Globus pallidus (tissue), 1 donor: ENCODE measurements around the gene SLC25A18.

Experiments
- DNase-seq: peaks from one replicate; pipeline ENCODE4 v3.0.0-alpha.2; 2015; ENCODE audit warnings: low spot score

Gene SLC25A18

GRCh38 chr22:17570851-17571631, 7.7 kb downstream of the SLC25A18 start:
- peak; percentile 88 for DNase-seq

- DNase-seq: no peak
Measured at GRCh38 chr22:17575151-17575550, 11.9 kb downstream of the SLC25A18 start.

- peak; percentile 82 for DNase-seq
Measured at GRCh38 chr22:17575681-17576080, 12.4 kb downstream of the SLC25A18 start.

- no peak for DNase-seq
Measured at GRCh38 chr22:17576470-17576869, 13.2 kb downstream of the SLC25A18 start.

- DNase-seq: peak; percentile 85
Measured at GRCh38 chr22:17578136-17578754, 14.9 kb downstream of the SLC25A18 start.

GRCh38 chr22:17579535-17579981, 16.3 kb downstream of the SLC25A18 start:
- no peak for DNase-seq

GRCh38 chr22:17580441-17581031, 17.2 kb downstream of the SLC25A18 start:
- DNase-seq: no peak

GRCh38 chr22:17581056-17581455, 17.8 kb downstream of the SLC25A18 start:
- no peak for DNase-seq

- DNase-seq: no peak
Measured at GRCh38 chr22:17581631-17582030, 18.3 kb downstream of the SLC25A18 start.

GRCh38 chr22:17583151-17583550, 19.9 kb downstream of the SLC25A18 start:
- DNase-seq: no peak

- no peak for DNase-seq
Measured at GRCh38 chr22:17586831-17587440, 23.6 kb downstream of the SLC25A18 start.

- DNase-seq: no peak
Measured at GRCh38 chr22:17587629-17588028, 24.3 kb downstream of the SLC25A18 start.

- DNase-seq: no peak
Measured at GRCh38 chr22:17588606-17589005, 25.3 kb downstream of the SLC25A18 start.

- no peak for DNase-seq
Measured at GRCh38 chr22:17589810-17590375, 26.6 kb downstream of the SLC25A18 start.

- no peak for DNase-seq
Measured at GRCh38 chr22:17590586-17590985, 27.3 kb downstream of the SLC25A18 start.

GRCh38 chr22:17592201-17592600, 28.9 kb downstream of the SLC25A18 start:
- no peak for DNase-seq

- no peak for DNase-seq
Measured at GRCh38 chr22:17596226-17596625, 32.9 kb downstream of the SLC25A18 start.

GRCh38 chr22:17597217-17597616, 33.9 kb downstream of the SLC25A18 start:
- no peak for DNase-seq

- no peak for DNase-seq
Measured at GRCh38 chr22:17598318-17598717, 35.0 kb downstream of the SLC25A18 start.

- no peak for DNase-seq
Measured at GRCh38 chr22:17601031-17601430, 37.7 kb downstream of the SLC25A18 start.

GRCh38 chr22:17603668-17604067, 40.4 kb downstream of the SLC25A18 start:
- DNase-seq: no peak

GRCh38 chr22:17606496-17606895, 43.2 kb downstream of the SLC25A18 start:
- DNase-seq: no peak
